Measurements from ENCODE around the gene FGF6. TPM values are rescaled to one million over a fixed set of nuclear protein-coding genes. Genes with fewer than 3 reads are reported as not detected.
"Not testable (repeated sequence)": the region's sequence is repeated elsewhere in the genome, so short reads cannot be mapped to it uniquely, and the experiment has no call there.

FGF6 gene
- total RNA-seq, 4 donors from 2014 or later: not detected

GRCh38 chr12:4472046-4472445 is 26.4 kb upstream of the FGF6 start:
- H3K9me3 ChIP-seq: no peaks in the 10 kb centered on the region
- intact Hi-C loops (cut with DNase I; ENCODE audit: low total_unique reads): no loop called here
- no peaks in the 10 kb centered on the region for H3K4me1 ChIP-seq
- no peak for TF ChIP-seq POLR2A (IDR thresholded peaks at IDR 0.05)
- TF ChIP-seq, protein P1, sequence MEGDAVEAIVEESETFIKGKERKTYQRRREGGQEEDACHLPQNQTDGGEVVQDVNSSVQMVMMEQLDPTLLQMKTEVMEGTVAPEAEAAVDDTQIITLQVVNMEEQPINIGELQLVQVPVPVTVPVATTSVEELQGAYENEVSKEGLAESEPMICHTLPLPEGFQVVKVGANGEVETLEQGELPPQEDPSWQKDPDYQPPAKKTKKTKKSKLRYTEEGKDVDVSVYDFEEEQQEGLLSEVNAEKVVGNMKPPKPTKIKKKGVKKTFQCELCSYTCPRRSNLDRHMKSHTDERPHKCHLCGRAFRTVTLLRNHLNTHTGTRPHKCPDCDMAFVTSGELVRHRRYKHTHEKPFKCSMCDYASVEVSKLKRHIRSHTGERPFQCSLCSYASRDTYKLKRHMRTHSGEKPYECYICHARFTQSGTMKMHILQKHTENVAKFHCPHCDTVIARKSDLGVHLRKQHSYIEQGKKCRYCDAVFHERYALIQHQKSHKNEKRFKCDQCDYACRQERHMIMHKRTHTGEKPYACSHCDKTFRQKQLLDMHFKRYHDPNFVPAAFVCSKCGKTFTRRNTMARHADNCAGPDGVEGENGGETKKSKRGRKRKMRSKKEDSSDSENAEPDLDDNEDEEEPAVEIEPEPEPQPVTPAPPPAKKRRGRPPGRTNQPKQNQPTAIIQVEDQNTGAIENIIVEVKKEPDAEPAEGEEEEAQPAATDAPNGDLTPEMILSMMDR (IDR thresholded peaks at IDR 0.05): no peak
- no peaks in the 10 kb centered on the region for H3K27me3 ChIP-seq
- H3K4me3 ChIP-seq: no peak overlapping the region
- no peak for DNase-seq
- no peaks in the 10 kb centered on the region for H3K36me3 ChIP-seq
- H3K27ac ChIP-seq: no peak overlapping the region

GRCh38 chr12:4471256-4471655 is 25.6 kb upstream of the FGF6 start:
- intact Hi-C loops (cut with DNase I; ENCODE audit: low total_unique reads): no loop called here
- DNase-seq: no peak
- H3K4me1 ChIP-seq: no peaks in the 10 kb centered on the region
- no peaks in the 10 kb centered on the region for H3K36me3 ChIP-seq
- H3K27me3 ChIP-seq: no peaks in the 10 kb centered on the region
- TF ChIP-seq POLR2A (IDR thresholded peaks at IDR 0.05): no peak
- TF ChIP-seq, protein P1 (IDR thresholded peaks at IDR 0.05): no peak
- no peaks in the 10 kb centered on the region for H3K9me3 ChIP-seq
- H3K4me3 ChIP-seq: no peak overlapping the region
- H3K27ac ChIP-seq: no peak overlapping the region

- Histone ChIP-seq H3K36me3 (no peaks in the 10 kb centered on the region), H3K27ac (no peak overlapping the region), H3K27me3 (no peaks in the 10 kb centered on the region), H3K9me3 (no peaks in the 10 kb centered on the region), H3K4me3 (no peak overlapping the region), H3K4me1 (no peaks in the 10 kb centered on the region)
- intact Hi-C loops (cut with DNase I; ENCODE audit: low total_unique reads): no loop called here
- no peak for TF ChIP-seq POLR2A (IDR thresholded peaks at IDR 0.05)
- TF ChIP-seq, protein P1 (IDR thresholded peaks at IDR 0.05): no peak
- DNase-seq: no peak
Measured at GRCh38 chr12:4468994-4469393, 23.4 kb upstream of the FGF6 start.

DNA sequence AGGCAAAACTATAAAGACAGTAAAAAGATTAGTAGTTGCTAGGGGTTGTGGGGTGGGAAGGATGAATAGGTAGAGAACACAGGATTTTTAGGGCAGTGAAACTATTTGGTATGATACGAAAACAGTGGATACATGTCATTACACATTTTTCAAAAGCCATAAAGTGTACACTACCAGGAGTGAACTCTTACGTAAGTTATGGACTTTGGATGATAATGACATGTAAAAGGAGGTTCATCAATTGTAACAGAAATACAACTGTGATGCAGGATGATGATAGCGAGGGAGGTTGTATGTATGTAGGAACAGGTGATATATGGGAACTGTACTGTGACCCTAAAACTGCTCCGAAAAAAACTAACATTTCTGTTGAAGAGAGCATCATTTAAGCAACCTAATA is 15.1 kb upstream of the FGF6 start:
- Histone ChIP-seq H3K4me1 (no peaks in the 10 kb centered on the region), H3K36me3 (no peaks in the 10 kb centered on the region), H3K4me3 (no peak overlapping the region), H3K9me3 (no peaks in the 10 kb centered on the region), H3K27me3 (no peaks in the 10 kb centered on the region), H3K27ac (no peak overlapping the region)
- DNase-seq: no peak
- TF ChIP-seq, protein P1 (IDR thresholded peaks at IDR 0.05): no peak
- no peak for TF ChIP-seq POLR2A (IDR thresholded peaks at IDR 0.05)
- intact Hi-C loops (cut with DNase I; ENCODE audit: low total_unique reads): no loop called here

- H3K27me3 ChIP-seq; H3K9me3 ChIP-seq; intact Hi-C loops (cut with DNase I; ENCODE audit: low total_unique reads); DNase-seq; H3K36me3 ChIP-seq; H3K4me3 ChIP-seq; H3K4me1 ChIP-seq; H3K27ac ChIP-seq: not testable (repeated sequence)
Measured at GRCh38 chr12:4455849-4456248, 10.2 kb upstream of the FGF6 start.

- DNase-seq: no peak
- H3K27ac ChIP-seq: no peak overlapping the region
- H3K4me1 ChIP-seq: no peaks in the 10 kb centered on the region
- no peaks in the 10 kb centered on the region for H3K27me3 ChIP-seq
- no peaks in the 10 kb centered on the region for H3K36me3 ChIP-seq
- intact Hi-C loops (cut with DNase I; ENCODE audit: low total_unique reads): no loop called here
- peaks cover 0 to 6% of the 10 kb centered on the region in 2 donors for H3K9me3 ChIP-seq
- no peak for TF ChIP-seq POLR2A (IDR thresholded peaks at IDR 0.05)
- TF ChIP-seq, protein P1 (IDR thresholded peaks at IDR 0.05): no peak
- no peak overlapping the region for H3K4me3 ChIP-seq
Measured at GRCh38 chr12:4454315-4454860, 8.8 kb upstream of the FGF6 start.

All from uterus (tissue), 4 donors.